ENCODE results near the gene DERA. TPM values are rescaled to one million over a fixed set of nuclear protein-coding genes. Genes with fewer than 3 reads are reported as not detected.

Gene DERA
- total RNA-seq, 1 experiment from 2014 or later: 45.5 TPM

- H3K4me3 ChIP-seq: no peak overlapping the region
- H3K9me3 ChIP-seq: no peaks in the 10 kb centered on the region
- no peaks in the 10 kb centered on the region for H3K27me3 ChIP-seq
- H3K36me3 ChIP-seq: peaks cover 5% of the 10 kb centered on the region
- peak; percentile 64 for DNase-seq
Observed at GRCh38 chr12:15979096-15980092, 68.3 kb downstream of the DERA start.

GRCh38 chr12:15982071-15982470, 70.9 kb downstream of the DERA start:
- H3K27me3 ChIP-seq: no peaks in the 10 kb centered on the region
- no peak overlapping the region for H3K4me3 ChIP-seq
- H3K9me3 ChIP-seq: peaks cover 3% of the 10 kb centered on the region; the same call in 1 of the 2 replicates
- H3K36me3 ChIP-seq: peaks cover 10% of the 10 kb centered on the region
- no peak for DNase-seq

- H3K27me3 ChIP-seq: no peaks in the 10 kb centered on the region
- no peak for DNase-seq
- peaks cover 3% of the 10 kb centered on the region; the same call in 1 of the 2 replicates for H3K9me3 ChIP-seq
- H3K4me3 ChIP-seq: no peak overlapping the region
- H3K36me3 ChIP-seq: peaks cover 12% of the 10 kb centered on the region
Observed at GRCh38 chr12:15982471-15982870, 71.3 kb downstream of the DERA start.

GRCh38 chr12:15982921-15983320, 71.8 kb downstream of the DERA start:
- Histone ChIP-seq H3K9me3 (peaks cover 3% of the 10 kb centered on the region; the same call in 1 of the 2 replicates), H3K27me3 (no peaks in the 10 kb centered on the region), H3K36me3 (peaks cover 15% of the 10 kb centered on the region), H3K4me3 (no peak overlapping the region)
- no peak for DNase-seq

GRCh38 chr12:15984097-15984800, 73.1 kb downstream of the DERA start:
- Histone ChIP-seq H3K36me3 (peaks cover 19% of the 10 kb centered on the region), H3K9me3 (peaks cover 3% of the 10 kb centered on the region; the same call in 1 of the 2 replicates), H3K27me3 (no peaks in the 10 kb centered on the region), H3K4me3 (no peak overlapping the region)
- DNase-seq: no peak

- H3K9me3 ChIP-seq: peaks cover 3% of the 10 kb centered on the region; the same call in 1 of the 2 replicates
Observed at GRCh38 chr12:15984963-15985362, 73.8 kb downstream of the DERA start.

GRCh38 chr12:15987696-15988095, 76.6 kb downstream of the DERA start:
- Histone ChIP-seq H3K4me3 (no peak overlapping the region), H3K9me3 (peaks cover 3% of the 10 kb centered on the region; the same call in 1 of the 2 replicates), H3K27me3 (no peaks in the 10 kb centered on the region), H3K36me3 (peaks cover 19% of the 10 kb centered on the region)
- DNase-seq: no peak

More at GRCh38 chr12:15984963-15985362, 73.8 kb downstream of the DERA start:
- no peak for DNase-seq
- Histone ChIP-seq H3K27me3 (no peaks in the 10 kb centered on the region), H3K36me3 (peaks cover 19% of the 10 kb centered on the region), H3K4me3 (no peak overlapping the region)

- Histone ChIP-seq H3K36me3 (peaks cover 16% of the 10 kb centered on the region), H3K4me3 (no peak overlapping the region), H3K27me3 (no peaks in the 10 kb centered on the region), H3K9me3 (peaks cover 3% of the 10 kb centered on the region; the same call in 1 of the 2 replicates)
- DNase-seq: no peak
Observed at GRCh38 chr12:15988983-15989755, 78.0 kb downstream of the DERA start.

GRCh38 chr12:15995801-15996200, 84.7 kb downstream of the DERA start:
- no peak for DNase-seq
- Histone ChIP-seq H3K27me3 (no peaks in the 10 kb centered on the region), H3K36me3 (no peaks in the 10 kb centered on the region), H3K9me3 (no peaks in the 10 kb centered on the region), H3K4me3 (no peak overlapping the region)

- H3K27me3 ChIP-seq: no peaks in the 10 kb centered on the region
- no peak overlapping the region for H3K4me3 ChIP-seq
- DNase-seq: peak; percentile 63
- no peaks in the 10 kb centered on the region for H3K9me3 ChIP-seq
- no peaks in the 10 kb centered on the region for H3K36me3 ChIP-seq
Observed at GRCh38 chr12:15996254-15996653, 85.1 kb downstream of the DERA start.

GRCh38 chr12:15996948-15997347, 85.8 kb downstream of the DERA start:
- no peak for DNase-seq
- H3K27me3 ChIP-seq: no peaks in the 10 kb centered on the region
- no peak overlapping the region for H3K4me3 ChIP-seq
- H3K9me3 ChIP-seq: no peaks in the 10 kb centered on the region
- H3K36me3 ChIP-seq: no peaks in the 10 kb centered on the region

GRCh38 chr12:15997910-15998309, 86.8 kb downstream of the DERA start:
- Histone ChIP-seq H3K36me3 (no peaks in the 10 kb centered on the region), H3K27me3 (no peaks in the 10 kb centered on the region), H3K4me3 (no peak overlapping the region), H3K9me3 (no peaks in the 10 kb centered on the region)
- no peak for DNase-seq

GRCh38 chr12:16002880-16003279, 91.7 kb downstream of the DERA start:
- Histone ChIP-seq H3K27me3 (no peaks in the 10 kb centered on the region), H3K9me3 (no peaks in the 10 kb centered on the region), H3K36me3 (no peaks in the 10 kb centered on the region), H3K4me3 (no peak overlapping the region)
- DNase-seq: no peak

GRCh38 chr12:16003460-16003859, 92.3 kb downstream of the DERA start:
- H3K9me3 ChIP-seq: no peaks in the 10 kb centered on the region
- no peaks in the 10 kb centered on the region for H3K36me3 ChIP-seq
- DNase-seq: no peak
- H3K27me3 ChIP-seq: no peaks in the 10 kb centered on the region
- H3K4me3 ChIP-seq: no peak overlapping the region

GRCh38 chr12:16006752-16007151, 95.6 kb downstream of the DERA start:
- DNase-seq: no peak
- H3K27me3 ChIP-seq: no peaks in the 10 kb centered on the region
- H3K9me3 ChIP-seq: no peaks in the 10 kb centered on the region
- no peak overlapping the region for H3K4me3 ChIP-seq
- no peaks in the 10 kb centered on the region for H3K36me3 ChIP-seq

- no peak for DNase-seq
Observed at GRCh38 chr12:16008421-16008824, 97.3 kb downstream of the DERA start.

More at GRCh38 chr12:16008421-16008824, 97.3 kb downstream of the DERA start:
- Histone ChIP-seq H3K36me3 (no peaks in the 10 kb centered on the region), H3K27me3 (no peaks in the 10 kb centered on the region), H3K9me3 (peaks cover 3% of the 10 kb centered on the region; the same call in 1 of the 2 replicates), H3K4me3 (no peak overlapping the region)
